KMS-11 (cell line): ENCODE measurements around the gene RBM3.

Experiments used
- H2AFZ ChIP-seq: fragments of 200-600 bp; sonication (generic); 2 replicates; pipeline ENCODE4 v1.6.1; 2016; ENCODE audit warnings: antibody characterized with exemption, mixed run types, low read depth
- H3K27ac ChIP-seq: fragments of 200-600 bp; sonication (generic); 2 replicates; pipeline ENCODE4 v1.6.1; 2016; ENCODE audit warnings: mild to moderate bottlenecking, mixed run types
- H3K27me3 ChIP-seq: fragments of 200-600 bp; sonication (generic); 2 replicates; pipeline ENCODE4 v1.6.1; 2017; ENCODE audit warnings: mild to moderate bottlenecking, low read depth, mixed run types, moderate library complexity; ENCODE audit not compliant: insufficient read depth
- H3K36me3 ChIP-seq: fragments of 200-600 bp; sonication (generic); 2 replicates; pipeline ENCODE4 v1.6.1; 2017; ENCODE audit warnings: mild to moderate bottlenecking, mixed run types; ENCODE audit not compliant: insufficient read depth
- H3K4me1 ChIP-seq: fragments of 200-600 bp; sonication (generic); 2 replicates; pipeline ENCODE4 v1.6.1; 2016; ENCODE audit warnings: mild to moderate bottlenecking, low read depth, mixed run types; ENCODE audit not compliant: poor library complexity, severe bottlenecking
- H3K4me2 ChIP-seq: fragments of 200-600 bp; sonication (generic); 2 replicates; pipeline ENCODE4 v1.7.0; 2016; ENCODE audit warnings: mild to moderate bottlenecking, mixed run types
- H3K4me3 ChIP-seq: fragments of 200-600 bp; sonication (generic); IDR thresholded peaks from 2 replicates; pipeline ENCODE4 v1.6.1; 2017; ENCODE audit warnings: low read depth, low read length, mixed read lengths; ENCODE audit not compliant: insufficient read depth
- H3K79me2 ChIP-seq: fragments of 200-600 bp; sonication (generic); 2 replicates; pipeline ENCODE4 v1.6.1; 2016; ENCODE audit warnings: low read depth, mixed run types; ENCODE audit not compliant: insufficient read depth
- H3K9ac ChIP-seq: fragments of 200-600 bp; sonication (generic); 2 replicates; pipeline ENCODE4 v1.6.1; 2016; ENCODE audit warnings: mild to moderate bottlenecking, mixed run types
- H4K20me1 ChIP-seq: fragments of 200-600 bp; sonication (generic); 2 replicates; pipeline ENCODE4 v1.6.1; 2016; ENCODE audit warnings: mild to moderate bottlenecking, mixed run types; ENCODE audit not compliant: insufficient read depth
- CTCF ChIP-seq: fragments of 200-600 bp; sonication (generic); conservative IDR thresholded peaks from 2 replicates; pipeline ENCODE4 v1.6.1; 2017; ENCODE audit warnings: low read depth, mild to moderate bottlenecking, antibody characterized with exemption, low read length, moderate library complexity, mixed read lengths

The RBM3 gene

GRCh38 chrX:48626401-48627298 is 52.4 kb downstream of the RBM3 start:
- H3K4me2 ChIP-seq, result no peak overlapping the region
- H2AFZ ChIP-seq, result no peak overlapping the region
- H3K4me3 ChIP-seq, result no peak overlapping the region
- H3K4me1 ChIP-seq, result no peaks in the 10 kb centered on the region
- H3K27me3 ChIP-seq, result no peaks in the 10 kb centered on the region
- H3K27ac ChIP-seq, result no peak overlapping the region
- TF ChIP-seq CTCF, result no peak
- no peaks in the 10 kb centered on the region for H3K36me3 ChIP-seq
- no peak overlapping the region for H3K9ac ChIP-seq
- H4K20me1 ChIP-seq, result no peaks in the 10 kb centered on the region
- H3K79me2 ChIP-seq, result no peaks in the 10 kb centered on the region
